DMS53 treated with DMSO at 0.1 percent for 48 hours (cell line): ENCODE results near the gene PIBF1.
"Not testable (repeated sequence)": the region's sequence is repeated elsewhere in the genome, so short reads cannot be mapped to it uniquely, and the experiment has no call there.

Source experiments
- DNase-seq: peaks from one replicate; lab custom pipeline; 2025; ENCODE audit not compliant: unreplicated experiment; lab: John Stamatoyannopoulos, UW

The PIBF1 gene

GRCh38 chr13:73000027-73000674 is 218.2 kb downstream of the PIBF1 start:
- DNase-seq = no peak

- DNase-seq = no peak
These were observed 220.0 kb downstream of the PIBF1 start for GRCh38 chr13:73001971-73002370.

- no peak for DNase-seq
These were observed 229.8 kb downstream of the PIBF1 start for GRCh38 chr13:73011751-73012150.

- DNase-seq = no peak
These were observed 233.9 kb downstream of the PIBF1 start for GRCh38 chr13:73015805-73016204.

GRCh38 chr13:73018336-73018735 is 236.4 kb downstream of the PIBF1 start:
- DNase-seq = no peak

GRCh38 chr13:73025217-73026012 is 243.5 kb downstream of the PIBF1 start:
- DNase-seq = no peak

GRCh38 chr13:73034901-73035300 is 253.0 kb downstream of the PIBF1 start:
- no peak for DNase-seq

GRCh38 chr13:73035660-73036059 is 253.7 kb downstream of the PIBF1 start:
- DNase-seq = no peak

GRCh38 chr13:73036566-73036965 is 254.6 kb downstream of the PIBF1 start:
- no peak for DNase-seq

GRCh38 chr13:73038064-73038463 is 256.1 kb downstream of the PIBF1 start:
- DNase-seq = no peak

GRCh38 chr13:73039201-73040108 is 257.5 kb downstream of the PIBF1 start:
- no peak for DNase-seq

GRCh38 chr13:73040484-73040883 is 258.6 kb downstream of the PIBF1 start:
- no peak for DNase-seq

GRCh38 chr13:73040968-73041596 is 259.1 kb downstream of the PIBF1 start:
- no peak for DNase-seq

GRCh38 chr13:73045031-73045430 is 263.1 kb downstream of the PIBF1 start:
- no peak for DNase-seq

- not testable (repeated sequence) for DNase-seq
These were observed 266.7 kb downstream of the PIBF1 start for GRCh38 chr13:73048615-73049014.

- no peak for DNase-seq
These were observed 272.8 kb downstream of the PIBF1 start for GRCh38 chr13:73054712-73055111.

GRCh38 chr13:73055813-73056564 is 274.1 kb downstream of the PIBF1 start:
- DNase-seq = no peak

GRCh38 chr13:73056565-73056962 is 274.6 kb downstream of the PIBF1 start:
- no peak for DNase-seq

GRCh38 chr13:73057284-73058063 is 275.5 kb downstream of the PIBF1 start:
- DNase-seq = no peak

GRCh38 chr13:73058064-73058313 is 276.1 kb downstream of the PIBF1 start:
- no peak for DNase-seq
